C4-2B (cell line): ENCODE data around the gene UQCR10.

Experiments
- ZFX ChIP-seq: fragments of 450-650 bp; IDR thresholded peaks from 2 replicates; pipeline ENCODE4 v1.6.1; 2017
- TF ChIP-seq, protein P1 (sequence below): fragments of 450-650 bp; conservative IDR thresholded peaks from 2 replicates; pipeline ENCODE4 v1.5.1; 2017; ENCODE audit warnings: mild to moderate bottlenecking

DNA sequence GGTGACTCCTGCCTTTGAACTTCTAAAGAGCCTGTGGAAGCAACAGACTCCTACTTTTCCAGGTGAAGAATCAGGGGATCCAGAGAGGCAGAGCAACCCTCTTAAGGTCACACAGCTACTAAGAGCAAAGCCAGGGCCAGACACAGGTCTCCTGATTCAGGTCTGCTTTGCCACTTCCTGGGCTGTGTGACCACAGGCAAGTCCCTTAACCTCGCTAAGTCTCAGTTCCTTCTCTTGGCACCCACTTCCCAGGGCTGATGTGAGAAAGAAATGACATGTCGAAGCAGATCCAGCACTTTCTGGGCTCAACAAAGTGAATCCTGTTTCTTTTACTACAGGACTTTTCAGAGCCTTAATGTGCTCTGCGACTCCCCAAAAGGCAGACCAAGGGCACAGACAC is 30.2 kb downstream of the UQCR10 start:
- TF ChIP-seq, protein P1, sequence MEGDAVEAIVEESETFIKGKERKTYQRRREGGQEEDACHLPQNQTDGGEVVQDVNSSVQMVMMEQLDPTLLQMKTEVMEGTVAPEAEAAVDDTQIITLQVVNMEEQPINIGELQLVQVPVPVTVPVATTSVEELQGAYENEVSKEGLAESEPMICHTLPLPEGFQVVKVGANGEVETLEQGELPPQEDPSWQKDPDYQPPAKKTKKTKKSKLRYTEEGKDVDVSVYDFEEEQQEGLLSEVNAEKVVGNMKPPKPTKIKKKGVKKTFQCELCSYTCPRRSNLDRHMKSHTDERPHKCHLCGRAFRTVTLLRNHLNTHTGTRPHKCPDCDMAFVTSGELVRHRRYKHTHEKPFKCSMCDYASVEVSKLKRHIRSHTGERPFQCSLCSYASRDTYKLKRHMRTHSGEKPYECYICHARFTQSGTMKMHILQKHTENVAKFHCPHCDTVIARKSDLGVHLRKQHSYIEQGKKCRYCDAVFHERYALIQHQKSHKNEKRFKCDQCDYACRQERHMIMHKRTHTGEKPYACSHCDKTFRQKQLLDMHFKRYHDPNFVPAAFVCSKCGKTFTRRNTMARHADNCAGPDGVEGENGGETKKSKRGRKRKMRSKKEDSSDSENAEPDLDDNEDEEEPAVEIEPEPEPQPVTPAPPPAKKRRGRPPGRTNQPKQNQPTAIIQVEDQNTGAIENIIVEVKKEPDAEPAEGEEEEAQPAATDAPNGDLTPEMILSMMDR: no peak
- no peak for TF ChIP-seq ZFX
